CD4-positive, alpha-beta T cell treated with Interleukin-1 beta for 1 hour (primary cell): Measurements from ENCODE around the gene GPAM.
"Not testable (repeated sequence)": the region's sequence is repeated elsewhere in the genome, so short reads cannot be mapped to it uniquely, and the experiment has no call there.

Experiments used
- DNase-seq, 2 donors: peaks; one replicate each; pipeline ENCODE4 v3.0.0-alpha.2; 2020 to 2022

GPAM gene

GRCh38 chr10:112131996-112132395, 51.6 kb downstream of the GPAM start:
- no peak for DNase-seq

- DNase-seq: no peak
These were observed 52.2 kb downstream of the GPAM start for GRCh38 chr10:112131346-112131745.

GRCh38 chr10:112126901-112127300, 56.7 kb downstream of the GPAM start:
- DNase-seq: no peak

- no peak for DNase-seq
These were observed 57.4 kb downstream of the GPAM start for GRCh38 chr10:112126172-112126571.

GRCh38 chr10:112124866-112125265, 58.7 kb downstream of the GPAM start:
- no peak for DNase-seq

- no peak for DNase-seq
These were observed 60.7 kb downstream of the GPAM start for GRCh38 chr10:112122827-112123226.

- no peak for DNase-seq
These were observed 63.1 kb downstream of the GPAM start for GRCh38 chr10:112120491-112120890.

- DNase-seq: peak in 1 of 2 donors; percentile 24
These were observed 67.7 kb downstream of the GPAM start for GRCh38 chr10:112115781-112116385.

GRCh38 chr10:112109779-112110178, 73.8 kb downstream of the GPAM start:
- not testable (repeated sequence) for DNase-seq
